HG03066 (cell line): ENCODE results near the gene PDE11A.

Experiments used
- ATAC-seq: cut with Tn5 transposase; IDR thresholded peaks from one replicate; pipeline ENCODE4 v1.9.1; 2021; ENCODE audit warnings: low read depth; ENCODE audit not compliant: unreplicated experiment

The PDE11A gene

GRCh38 chr2:177930916-177931315, 141.7 kb downstream of the PDE11A start:
- no peak for ATAC-seq

GRCh38 chr2:177929662-177930522, 142.7 kb downstream of the PDE11A start:
- ATAC-seq, result no peak

DNA sequence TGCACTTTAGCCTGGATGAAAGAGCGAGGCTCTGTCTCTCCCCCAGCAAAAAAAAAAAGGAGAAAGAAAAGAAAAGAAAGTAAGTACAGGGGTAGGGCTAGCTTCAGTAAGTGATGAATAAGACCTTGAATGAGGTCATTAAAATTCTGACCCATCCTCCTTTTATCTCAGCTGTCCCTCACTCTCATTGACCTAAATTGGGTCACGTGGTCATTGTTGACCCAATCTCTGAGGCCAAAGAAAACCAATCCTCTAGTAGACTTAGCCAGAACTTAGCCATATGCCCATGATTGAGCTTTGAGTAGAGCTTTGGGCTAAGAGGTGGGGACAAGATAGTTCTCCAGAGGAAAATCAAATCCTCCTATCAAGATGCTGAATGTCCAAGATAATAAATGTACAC, 149.3 kb downstream of the PDE11A start:
- ATAC-seq, result no peak

DNA sequence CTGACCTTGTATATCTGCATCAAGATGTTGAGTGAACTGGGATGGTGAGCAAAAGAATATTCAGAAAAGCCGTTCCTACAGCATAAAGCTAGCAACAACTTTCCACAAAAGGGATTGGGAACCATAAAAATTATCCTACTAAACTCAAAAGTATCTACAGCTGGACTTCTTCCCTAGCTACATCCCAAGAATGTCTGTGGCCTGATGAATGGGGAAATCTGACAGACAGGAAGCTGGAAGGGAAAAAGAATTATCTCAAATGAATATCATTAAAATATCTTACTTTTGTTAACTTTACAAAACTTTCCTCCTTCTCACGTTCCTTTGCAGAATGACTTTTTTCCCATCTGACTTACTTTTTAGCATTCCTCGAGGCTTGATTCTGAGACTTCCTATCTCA, 150.9 kb downstream of the PDE11A start:
- ATAC-seq, result no peak

DNA sequence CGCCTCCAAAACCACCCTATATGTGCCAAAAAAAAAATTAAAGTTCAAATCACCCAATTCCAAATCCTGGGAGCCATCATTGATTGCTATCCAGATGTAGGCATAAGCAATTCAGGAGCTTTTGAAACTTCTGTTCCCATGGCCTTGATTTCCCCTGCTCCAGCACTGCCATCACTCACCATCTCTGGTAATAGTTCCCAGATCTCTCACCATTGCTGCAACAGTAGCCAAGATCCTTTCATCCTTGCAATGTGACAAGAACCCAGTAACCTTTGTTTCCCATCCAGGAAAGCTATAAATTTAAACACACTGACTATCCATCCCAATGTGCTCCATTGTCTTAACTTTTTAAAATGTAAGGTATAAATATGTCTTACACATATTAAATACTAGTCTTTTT, 155.4 kb downstream of the PDE11A start:
- no peak for ATAC-seq

- ATAC-seq, result no peak
Observed at GRCh38 chr2:177916342-177916741, 156.2 kb downstream of the PDE11A start.

DNA sequence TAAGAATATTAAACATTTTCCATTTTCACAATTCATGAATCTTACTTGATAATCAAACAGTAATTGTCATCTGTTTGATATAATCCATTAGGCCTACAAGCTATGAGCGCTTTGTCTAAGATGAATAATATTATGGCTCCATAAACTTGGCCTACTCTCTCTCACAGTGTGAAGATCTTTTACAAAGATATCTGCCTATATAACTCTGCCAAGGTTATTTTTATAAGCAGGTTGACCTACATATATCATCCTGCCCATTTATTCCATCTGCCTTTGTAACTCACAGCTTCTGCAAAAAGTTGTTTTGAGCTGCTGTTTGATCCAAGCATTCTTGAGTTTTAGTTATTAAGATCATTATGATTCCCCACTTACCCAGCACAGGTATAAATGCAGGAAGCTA, 158.3 kb downstream of the PDE11A start:
- no peak for ATAC-seq

DNA sequence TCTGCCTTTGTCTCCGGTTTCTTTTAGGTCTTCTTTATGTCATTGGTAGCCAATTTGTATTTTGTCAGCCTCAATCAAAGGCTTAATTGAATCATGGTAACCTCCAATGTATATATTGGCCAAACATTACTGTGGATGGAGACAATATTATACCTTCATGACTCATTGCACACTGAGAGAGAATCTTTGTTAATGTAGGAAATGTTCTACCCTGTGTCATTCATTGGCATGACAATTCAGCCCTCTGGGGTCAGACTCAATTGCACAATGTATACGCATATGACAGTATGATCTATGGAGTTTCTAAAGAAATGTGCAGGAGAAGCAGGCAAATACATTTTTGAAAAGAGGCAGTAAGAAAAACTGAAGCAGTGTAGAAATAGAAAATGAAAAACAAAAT, 162.6 kb downstream of the PDE11A start:
- no peak for ATAC-seq

- ATAC-seq, result no peak
Observed at GRCh38 chr2:177908824-177909223, 163.8 kb downstream of the PDE11A start.

DNA sequence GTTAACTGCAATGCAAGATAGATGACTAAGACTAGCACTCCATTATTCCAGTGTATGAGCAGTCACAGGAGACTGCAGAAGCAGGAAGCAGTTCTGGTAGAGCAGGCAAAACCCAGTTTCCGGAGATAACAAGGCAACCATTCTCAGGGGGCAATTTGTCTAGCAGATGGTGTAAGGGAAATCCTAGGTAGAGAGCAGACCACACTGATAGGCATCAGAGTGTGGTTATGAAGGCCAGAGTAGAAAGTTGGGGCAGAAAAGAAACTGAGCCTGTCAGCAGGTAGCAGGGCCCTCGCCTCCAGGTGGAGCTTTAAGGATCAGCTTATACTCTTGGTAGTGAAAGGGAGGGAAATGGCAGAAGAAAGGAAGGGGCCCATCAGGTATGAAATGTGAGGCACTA, 164.4 kb downstream of the PDE11A start:
- ATAC-seq, result no peak

DNA sequence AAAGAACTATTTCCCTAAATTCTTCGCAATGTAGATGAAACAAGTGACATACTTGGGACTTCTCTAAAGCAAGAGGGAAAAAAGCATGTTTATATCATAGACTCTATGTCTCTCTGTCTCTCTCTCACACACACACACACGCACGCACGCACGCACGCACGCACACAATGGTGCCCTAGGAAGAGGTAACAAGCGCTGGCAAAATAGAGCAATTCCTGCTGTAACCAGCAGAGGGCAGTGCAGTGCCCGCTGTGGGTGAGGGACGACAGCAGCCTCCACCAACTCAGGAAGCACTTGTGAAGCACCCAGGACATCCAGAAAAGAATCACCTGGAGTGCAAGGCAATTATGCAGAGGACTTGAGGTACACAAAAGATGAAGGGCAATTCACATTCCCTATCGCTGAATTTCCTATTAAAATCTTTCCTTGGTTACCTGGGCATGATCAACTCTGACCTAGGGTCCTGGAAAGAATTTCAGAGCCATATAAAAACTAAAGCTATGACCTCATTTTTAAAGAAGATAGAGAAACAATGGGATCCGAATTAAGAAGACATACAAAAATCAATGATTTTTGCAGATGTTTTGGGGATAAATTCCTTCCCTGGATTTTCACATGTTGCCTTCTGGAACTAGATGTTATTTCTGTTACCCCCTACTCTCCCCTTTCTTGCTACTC, 166.4 kb downstream of the PDE11A start:
- peak; percentile 93 for ATAC-seq

GRCh38 chr2:177905640-177906039, 166.9 kb downstream of the PDE11A start:
- ATAC-seq, result no peak

- ATAC-seq, result no peak
Observed at GRCh38 chr2:177902395-177903163, 170.0 kb downstream of the PDE11A start.

- no peak for ATAC-seq
Observed at GRCh38 chr2:177900082-177900481, 172.5 kb downstream of the PDE11A start.

GRCh38 chr2:177897278-177897677, 175.3 kb downstream of the PDE11A start:
- no peak for ATAC-seq

GRCh38 chr2:177896587-177896986, 176.0 kb downstream of the PDE11A start:
- ATAC-seq, result no peak

DNA sequence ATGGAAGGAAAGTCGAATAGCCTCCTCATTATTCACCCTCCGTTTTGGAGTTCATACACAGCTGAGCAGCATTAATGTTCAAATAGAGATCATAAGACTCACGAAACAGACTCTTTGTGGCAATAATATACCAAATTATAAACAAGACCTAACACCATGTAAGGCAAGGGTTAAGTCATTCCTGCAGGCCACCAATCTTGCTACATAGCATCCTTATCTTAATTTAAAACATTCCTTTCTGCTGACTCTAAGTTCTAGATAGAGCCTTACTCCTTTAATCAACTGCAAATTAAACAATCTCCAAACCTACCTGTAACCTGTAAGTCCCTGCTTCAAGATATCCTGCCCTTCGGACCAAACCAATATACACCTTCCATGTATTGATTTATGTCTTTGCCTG, 178.0 kb downstream of the PDE11A start:
- no peak for ATAC-seq

GRCh38 chr2:177893880-177894279, 178.7 kb downstream of the PDE11A start:
- no peak for ATAC-seq

DNA sequence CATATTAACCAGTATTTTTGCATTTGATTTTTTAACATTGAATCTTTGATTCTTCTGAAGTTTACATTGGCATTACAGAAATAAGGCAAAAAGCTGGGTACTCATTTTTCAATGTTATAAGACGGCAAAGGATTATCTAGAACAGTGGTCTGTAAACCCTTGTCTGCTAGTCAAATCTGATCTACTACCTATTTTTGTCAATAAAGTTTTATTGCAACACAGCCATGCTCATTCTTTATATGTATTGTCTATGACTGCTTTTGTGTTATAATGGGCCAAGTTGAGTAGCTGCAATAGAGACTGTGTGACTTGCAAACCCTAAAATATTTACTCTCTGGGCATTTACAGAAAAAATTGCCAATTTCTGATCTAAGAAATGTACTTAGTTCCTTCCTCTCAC, 181.0 kb downstream of the PDE11A start:
- no peak for ATAC-seq

DNA sequence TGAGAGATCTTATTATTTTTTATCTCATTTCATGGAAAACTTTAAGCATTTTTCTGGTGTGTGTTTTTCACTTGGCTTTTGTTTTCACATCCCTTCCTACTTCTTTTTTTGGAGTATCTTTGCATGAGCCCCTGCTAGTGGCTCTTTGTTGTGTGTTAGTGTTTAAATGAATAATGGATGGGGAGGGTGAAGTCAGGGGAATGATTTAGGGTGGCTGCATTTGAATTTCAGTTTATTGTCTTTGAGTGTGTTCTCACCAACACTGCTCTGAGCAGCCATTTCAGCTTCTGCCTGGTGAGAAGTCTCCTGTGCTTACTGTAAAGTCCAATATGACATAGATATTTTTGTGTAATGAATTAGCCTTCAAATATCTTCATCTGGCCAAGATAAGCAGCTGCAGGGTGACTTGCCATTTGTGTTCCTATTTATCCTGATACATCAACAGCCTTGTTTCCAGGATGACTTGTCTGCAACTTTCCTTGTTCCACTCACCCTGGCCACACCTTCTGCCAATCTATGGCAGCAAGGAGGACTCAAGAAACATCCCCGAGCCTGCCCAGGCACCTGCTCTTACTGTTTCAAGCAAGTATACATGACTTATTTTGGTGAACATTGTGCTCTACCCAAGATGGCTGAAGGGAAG, 182.6 kb downstream of the PDE11A start:
- ATAC-seq, result no peak

GRCh38 chr2:177888581-177888980, 184.0 kb downstream of the PDE11A start:
- no peak for ATAC-seq
